ENCODE measurements around the gene MYO5B. TPM values are rescaled to one million over a fixed set of nuclear protein-coding genes. Genes with fewer than 3 reads are reported as not detected.

The MYO5B gene
- total RNA-seq, 4 donors from 2014 or later, result 58.2 to 102 (median 89.9) TPM

DNA sequence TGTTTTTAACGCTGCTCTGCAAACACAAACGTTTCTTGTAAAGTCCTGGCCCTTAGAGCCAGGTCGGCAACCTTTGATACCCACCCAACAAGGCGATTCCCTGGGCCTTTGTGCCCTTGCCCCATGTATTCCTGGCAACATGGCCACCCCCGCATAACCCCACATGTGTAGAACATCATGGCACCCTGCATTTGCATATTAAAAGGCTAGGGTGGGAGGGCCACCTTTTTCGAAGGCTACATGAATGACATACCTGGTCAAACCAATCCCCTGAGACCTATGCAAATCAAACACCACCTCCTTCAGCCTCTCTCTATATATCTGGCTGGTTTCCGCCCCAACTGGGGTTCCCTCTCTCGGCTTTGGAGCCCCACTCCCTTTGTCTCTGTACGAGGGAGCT, 105.2 kb downstream of the MYO5B start:
- Histone ChIP-seq H3K4me3 (replicated peaks in 1 of 3) (no peak overlapping the region), H3K4me1 (peaks cover 11 to 13% of the 10 kb centered on the region in 2 donors), H3K9me3 (no peaks in the 10 kb centered on the region), H3K27me3 (no peaks in the 10 kb centered on the region), H3K27ac (no peak overlapping the region), H3K36me3 (no peaks in the 10 kb centered on the region)
- WGBS, 2 donors, result 88 to 95% methylated on average over 9 of the region's 9 CpGs
- intact Hi-C loops (cut with DNase I), result no loop called here
- no peak for DNase-seq
- no peak for TF ChIP-seq POLR2A (IDR thresholded peaks at IDR 0.05)
- TF ChIP-seq, protein P1, sequence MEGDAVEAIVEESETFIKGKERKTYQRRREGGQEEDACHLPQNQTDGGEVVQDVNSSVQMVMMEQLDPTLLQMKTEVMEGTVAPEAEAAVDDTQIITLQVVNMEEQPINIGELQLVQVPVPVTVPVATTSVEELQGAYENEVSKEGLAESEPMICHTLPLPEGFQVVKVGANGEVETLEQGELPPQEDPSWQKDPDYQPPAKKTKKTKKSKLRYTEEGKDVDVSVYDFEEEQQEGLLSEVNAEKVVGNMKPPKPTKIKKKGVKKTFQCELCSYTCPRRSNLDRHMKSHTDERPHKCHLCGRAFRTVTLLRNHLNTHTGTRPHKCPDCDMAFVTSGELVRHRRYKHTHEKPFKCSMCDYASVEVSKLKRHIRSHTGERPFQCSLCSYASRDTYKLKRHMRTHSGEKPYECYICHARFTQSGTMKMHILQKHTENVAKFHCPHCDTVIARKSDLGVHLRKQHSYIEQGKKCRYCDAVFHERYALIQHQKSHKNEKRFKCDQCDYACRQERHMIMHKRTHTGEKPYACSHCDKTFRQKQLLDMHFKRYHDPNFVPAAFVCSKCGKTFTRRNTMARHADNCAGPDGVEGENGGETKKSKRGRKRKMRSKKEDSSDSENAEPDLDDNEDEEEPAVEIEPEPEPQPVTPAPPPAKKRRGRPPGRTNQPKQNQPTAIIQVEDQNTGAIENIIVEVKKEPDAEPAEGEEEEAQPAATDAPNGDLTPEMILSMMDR (IDR thresholded peaks at IDR 0.05), result no peak

DNA sequence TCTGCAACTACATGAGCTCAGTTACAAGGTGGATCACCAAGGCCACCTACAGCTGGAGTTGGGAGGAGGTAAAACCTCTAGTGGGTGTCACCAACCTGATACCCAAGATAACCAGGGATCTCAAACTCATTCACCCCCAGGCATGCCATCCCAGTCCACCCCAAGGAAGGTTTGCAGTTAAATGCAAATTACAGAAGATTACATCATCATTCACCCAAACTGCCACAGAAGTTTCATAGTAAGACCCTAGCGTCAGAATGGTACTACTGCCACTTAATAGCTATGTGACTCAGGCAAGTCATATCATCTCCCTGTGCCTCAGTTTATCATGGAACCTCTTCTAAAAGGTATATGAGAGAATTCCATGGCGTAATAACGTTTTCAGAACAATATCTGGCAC, 111.2 kb downstream of the MYO5B start:
- Histone ChIP-seq H3K4me3 (replicated peaks in 1 of 3) (no peak overlapping the region), H3K27ac (no peak overlapping the region), H3K4me1 (peaks cover 19 to 20% of the 10 kb centered on the region in 2 donors), H3K9me3 (no peaks in the 10 kb centered on the region), H3K27me3 (no peaks in the 10 kb centered on the region), H3K36me3 (no peaks in the 10 kb centered on the region)
- 79 to 84% methylated on average over 3 of the region's 3 CpGs for WGBS, 2 donors
- no peak for DNase-seq
- intact Hi-C loops (cut with DNase I), result no loop called here
- no peak for TF ChIP-seq POLR2A (IDR thresholded peaks at IDR 0.05)
- TF ChIP-seq, protein P1 (IDR thresholded peaks at IDR 0.05), result no peak

DNA sequence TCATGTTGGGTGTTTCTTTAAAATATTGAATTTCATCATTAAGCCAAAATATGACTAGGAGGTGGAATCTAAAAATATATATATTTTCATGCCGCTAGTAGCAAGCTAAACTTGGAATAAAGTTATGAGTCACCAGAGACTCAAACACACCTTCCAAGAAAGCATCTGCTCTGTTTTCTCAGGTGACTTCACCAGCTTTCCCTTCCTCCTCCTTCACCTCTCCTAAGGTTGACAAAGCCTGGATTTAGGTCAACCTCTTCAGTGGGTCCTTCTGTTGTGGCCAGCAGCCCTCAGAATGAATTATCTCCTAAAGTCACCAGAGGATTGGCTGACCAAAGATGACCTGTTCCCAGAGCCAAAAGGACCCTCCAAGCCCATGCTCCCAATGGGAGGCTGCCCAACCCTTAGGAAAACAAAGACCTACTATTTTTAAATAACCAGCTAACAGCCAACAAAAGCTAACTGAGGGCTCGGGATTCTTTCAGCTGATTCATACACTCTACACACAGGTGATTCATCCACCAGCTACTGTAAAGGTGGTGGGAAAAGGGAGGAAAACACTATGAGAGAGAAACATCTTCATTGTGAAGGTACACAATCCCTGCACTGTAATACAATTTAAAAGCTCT, 113.9 kb downstream of the MYO5B start:
- H3K27me3 ChIP-seq, result no peaks in the 10 kb centered on the region
- DNase-seq, result peak; percentile 17 to 31
- intact Hi-C loops (cut with DNase I), result no loop called here
- WGBS, 2 donors, result 30 to 44% methylated on average over 2 of the region's 2 CpGs
- H3K4me3 ChIP-seq (replicated peaks in 1 of 3), result no peak overlapping the region
- TF ChIP-seq, protein P1 (IDR thresholded peaks at IDR 0.05), result no peak
- TF ChIP-seq POLR2A (IDR thresholded peaks at IDR 0.05), result no peak
- no peaks in the 10 kb centered on the region for H3K9me3 ChIP-seq
- peak overlapping the region in 1 of 3 donors; percentile 22 for H3K27ac ChIP-seq
- H3K36me3 ChIP-seq, result no peaks in the 10 kb centered on the region
- peaks cover 19 to 20% of the 10 kb centered on the region in 2 donors for H3K4me1 ChIP-seq

DNA sequence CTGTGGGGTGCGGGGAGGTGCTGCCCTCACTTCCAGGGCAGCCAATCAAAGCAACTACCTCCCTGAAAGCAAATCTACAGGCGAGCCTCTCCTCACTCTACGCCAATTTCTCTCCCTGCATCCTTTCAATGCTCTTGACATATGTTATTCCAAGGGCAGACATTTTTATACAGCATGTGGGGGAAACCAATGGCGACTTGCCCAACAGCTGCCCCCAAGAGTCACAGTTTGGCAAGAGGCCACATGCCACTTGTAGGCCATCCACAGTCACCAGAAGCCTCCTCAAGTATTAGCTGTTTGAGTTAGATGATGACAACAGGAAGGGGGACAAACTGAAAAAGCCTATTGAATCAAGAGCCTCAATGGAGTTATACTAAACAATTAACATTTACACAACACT, 114.6 kb downstream of the MYO5B start:
- no peak overlapping the region for H3K27ac ChIP-seq
- WGBS, 2 donors, result 47 to 55% methylated on average over 4 of the region's 4 CpGs
- intact Hi-C loops (cut with DNase I), result no loop called here

More for the DNA sequence above, 114.6 kb downstream of the MYO5B start:
- no peaks in the 10 kb centered on the region for H3K36me3 ChIP-seq
- H3K9me3 ChIP-seq, result no peaks in the 10 kb centered on the region
- DNase-seq, result no peak
- no peaks in the 10 kb centered on the region for H3K27me3 ChIP-seq
- peaks cover 20 to 22% of the 10 kb centered on the region in 2 donors for H3K4me1 ChIP-seq
- no peak overlapping the region for H3K4me3 ChIP-seq (replicated peaks in 1 of 3)
- no peak for TF ChIP-seq POLR2A (IDR thresholded peaks at IDR 0.05)
- TF ChIP-seq, protein P1 (IDR thresholded peaks at IDR 0.05), result no peak

Data from thyroid gland (tissue), 4 donors.